NCI-H446 (cell line): ENCODE data around the gene VPS33A.

Source experiments
- DNase-seq, 2 experiments: peaks; one replicate each; lab custom pipeline; 2025; lab: John Stamatoyannopoulos, UW

Gene VPS33A

GRCh38 chr12:122182887-122183587 is 83.3 kb downstream of the VPS33A start, which contains the start of gene LRRC43:
Gene LRRC43, plus strand, starts transcription at chr12:122183123. Its CDS starts 22 bp downstream, at chr12:122183145.
- no peak for DNase-seq
